Effector memory CD8-positive, alpha-beta T cell (primary cell): ENCODE measurements around the gene MTTP.

Experiments used
- ATAC-seq: fragments of 150-1000 bp; cut with Tn5 transposase; replicated peaks from 2 replicates; pipeline ENCODE4 v1.10.0; 2021; ENCODE audit warnings: mild to moderate bottlenecking, moderate library complexity
- DNase-seq, 3 experiments: peaks; one replicate each; pipeline ENCODE4 v3.0.0; 2021
- H3K27ac Mint-ChIP-seq, 2 donors: one replicate each; pipeline ENCODE4 v1.8.0; 2022; ENCODE audit warnings: mild to moderate bottlenecking in 2 of 2, mixed read lengths in 2 of 2, moderate library complexity in 2 of 2
- H3K27me3 Mint-ChIP-seq, 2 donors: one replicate each; pipeline ENCODE4 v1.8.0; 2022; ENCODE audit warnings: mixed read lengths in 2 of 2
- H3K36me3 Mint-ChIP-seq: one replicate; pipeline ENCODE4 v1.8.0; 2022; ENCODE audit warnings: mild to moderate bottlenecking, moderate library complexity, mixed read lengths; ENCODE audit not compliant: insufficient read depth
- H3K4me1 Mint-ChIP-seq, 2 donors: one replicate each; pipeline ENCODE4 v1.8.0; 2022; ENCODE audit warnings: low read depth in 2 of 2, mixed read lengths in 2 of 2
- H3K4me3 Mint-ChIP-seq, 2 donors: one replicate each; pipeline ENCODE4 v1.8.0; 2022; ENCODE audit warnings: mild to moderate bottlenecking in 2 of 2, mixed read lengths in 2 of 2, moderate library complexity in 2 of 2
- H3K9me3 Mint-ChIP-seq, 2 donors: one replicate each; pipeline ENCODE4 v1.8.0; 2022; ENCODE audit warnings: mixed read lengths in 2 of 2

MTTP gene

DNA sequence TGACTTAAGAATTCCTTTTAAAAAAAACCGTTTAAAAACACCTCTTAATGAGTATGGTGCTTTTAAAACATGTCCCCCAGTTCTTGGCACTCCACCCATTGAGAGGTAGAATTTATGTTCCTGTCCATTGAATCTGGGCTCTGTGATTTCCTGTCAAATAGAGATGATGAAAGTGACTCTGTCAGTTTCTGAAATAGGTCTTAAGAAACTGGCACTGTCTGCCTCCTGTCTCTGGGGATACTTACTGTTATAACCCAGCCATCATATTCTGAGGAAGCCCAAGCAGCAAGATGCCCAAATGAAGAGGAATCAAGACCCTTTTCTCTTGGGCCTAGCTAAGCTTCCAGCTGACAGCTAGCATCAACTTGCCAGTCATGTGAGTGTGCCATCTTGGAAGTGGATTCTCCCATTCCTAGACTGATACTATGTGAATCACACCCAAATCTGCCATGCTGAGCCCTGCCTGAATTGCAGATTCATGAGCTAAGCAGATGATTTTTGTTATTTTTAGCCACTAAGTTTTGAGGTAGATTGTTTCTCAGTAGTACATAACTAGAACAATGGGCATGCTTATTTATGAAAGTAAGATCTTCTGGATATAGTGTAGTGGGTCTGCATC lies 60.2 kb downstream of the MTTP start:
- H3K4me1 Mint-ChIP-seq: no peaks in the 10 kb centered on the region
- H3K9me3 Mint-ChIP-seq: no peaks in the 10 kb centered on the region
- H3K27ac Mint-ChIP-seq: no peak overlapping the region
- peaks cover 16 to 29% of the 10 kb centered on the region in 2 donors for H3K27me3 Mint-ChIP-seq
- DNase-seq (no peak), ATAC-seq (no peak)
- H3K4me3 Mint-ChIP-seq: no peak overlapping the region
- H3K36me3 Mint-ChIP-seq: no peaks in the 10 kb centered on the region

DNA sequence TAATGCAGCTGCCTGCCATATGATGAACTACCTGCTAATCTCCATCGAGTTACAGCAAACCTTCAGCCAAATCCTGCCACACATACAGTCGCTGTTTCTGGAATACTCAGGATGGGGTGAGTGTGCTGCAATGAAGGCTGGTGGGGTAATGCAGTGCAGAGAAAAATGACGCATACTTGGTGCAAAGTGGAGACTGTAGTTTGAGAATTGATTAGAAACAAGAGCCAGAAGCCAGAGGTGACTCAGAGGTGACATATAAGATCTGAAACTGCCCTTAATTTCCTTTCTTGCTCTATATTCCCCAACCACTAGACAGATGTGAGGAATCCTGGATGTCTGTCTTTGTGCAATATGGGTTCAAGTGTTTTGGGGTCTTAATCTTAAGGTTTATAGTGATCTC lies 61.0 kb downstream of the MTTP start:
- Mint-ChIP-seq H3K9me3 (no peaks in the 10 kb centered on the region), H3K27ac (no peak overlapping the region), H3K27me3 (peaks cover 20 to 24% of the 10 kb centered on the region in 2 donors), H3K4me3 (no peak overlapping the region), H3K36me3 (no peaks in the 10 kb centered on the region), H3K4me1 (no peaks in the 10 kb centered on the region)
- DNase-seq (no peak), ATAC-seq (no peak)

DNA sequence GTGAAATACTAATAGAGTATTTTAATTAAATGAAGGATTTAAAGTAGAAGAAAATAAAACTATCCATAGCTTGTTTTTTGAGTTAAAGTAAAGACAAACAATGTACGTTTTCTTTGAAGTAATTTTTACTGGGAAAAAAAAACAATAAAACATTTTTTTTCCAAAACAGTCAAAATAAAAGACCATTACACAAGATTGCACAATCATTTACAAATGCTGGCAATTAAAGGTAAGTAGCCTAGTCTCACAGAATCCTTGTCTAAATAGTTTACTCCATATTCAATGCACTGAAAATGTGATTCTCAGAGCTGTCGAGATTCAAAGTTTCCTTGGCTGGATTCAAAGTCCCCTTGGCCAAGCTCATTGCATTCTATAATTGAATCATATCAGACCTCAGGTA lies 61.8 kb downstream of the MTTP start:
- DNase-seq (no peak), ATAC-seq (no peak)
- Mint-ChIP-seq H3K4me1 (no peaks in the 10 kb centered on the region), H3K36me3 (no peaks in the 10 kb centered on the region), H3K27me3 (peaks cover 21 to 26% of the 10 kb centered on the region in 2 donors), H3K27ac (no peak overlapping the region), H3K9me3 (no peaks in the 10 kb centered on the region), H3K4me3 (no peak overlapping the region)

DNA sequence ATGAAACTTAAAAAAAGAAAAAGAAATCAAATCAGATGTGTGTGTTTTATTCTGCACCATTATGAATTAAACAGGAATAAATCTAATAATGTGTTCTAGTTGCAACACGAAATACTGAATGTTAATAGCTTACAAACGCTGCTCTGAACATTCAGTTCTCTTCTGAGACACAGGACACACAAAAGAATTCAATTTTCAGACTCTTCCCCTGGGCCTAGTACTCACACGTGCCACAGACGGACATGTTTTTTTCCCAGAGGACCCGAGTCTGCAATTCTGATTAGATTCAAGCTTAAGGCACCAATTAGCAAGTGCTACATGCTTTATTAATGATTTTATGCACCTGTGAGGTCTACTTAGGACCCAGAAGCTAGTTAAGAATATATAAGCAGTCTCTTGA lies 62.5 kb downstream of the MTTP start:
- DNase-seq: no peak
- H3K27ac Mint-ChIP-seq: no peak overlapping the region
- peaks cover 18 to 26% of the 10 kb centered on the region in 2 donors for H3K27me3 Mint-ChIP-seq
- H3K4me3 Mint-ChIP-seq: no peak overlapping the region
- no peaks in the 10 kb centered on the region for H3K9me3 Mint-ChIP-seq
- no peaks in the 10 kb centered on the region for H3K4me1 Mint-ChIP-seq
- H3K36me3 Mint-ChIP-seq: no peaks in the 10 kb centered on the region
- no peak for ATAC-seq

DNA sequence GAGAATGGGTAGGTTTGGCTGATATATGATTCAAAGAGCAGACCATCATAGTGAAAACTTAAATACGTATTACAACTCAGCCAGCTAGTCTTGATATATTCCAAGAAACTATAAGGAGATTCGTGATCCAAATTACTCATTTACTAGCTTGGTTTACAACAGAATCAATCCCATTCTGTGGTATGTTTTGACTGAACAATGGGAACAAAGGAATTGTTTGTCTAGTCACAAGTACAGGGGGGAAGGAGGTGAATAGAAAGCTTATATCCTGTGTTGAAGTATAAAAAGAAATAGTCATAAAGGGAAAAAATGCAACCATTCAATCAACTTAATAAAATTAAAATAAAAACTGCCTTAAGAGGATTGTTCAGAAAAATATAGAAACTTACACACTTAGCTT lies 66.1 kb downstream of the MTTP start:
- DNase-seq: no peak
- Mint-ChIP-seq H3K36me3 (no peaks in the 10 kb centered on the region), H3K27me3 (peaks cover 6 to 20% of the 10 kb centered on the region in 2 donors), H3K4me1 (no peaks in the 10 kb centered on the region), H3K9me3 (no peaks in the 10 kb centered on the region), H3K4me3 (no peak overlapping the region), H3K27ac (no peak overlapping the region)
- no peak for ATAC-seq

DNA sequence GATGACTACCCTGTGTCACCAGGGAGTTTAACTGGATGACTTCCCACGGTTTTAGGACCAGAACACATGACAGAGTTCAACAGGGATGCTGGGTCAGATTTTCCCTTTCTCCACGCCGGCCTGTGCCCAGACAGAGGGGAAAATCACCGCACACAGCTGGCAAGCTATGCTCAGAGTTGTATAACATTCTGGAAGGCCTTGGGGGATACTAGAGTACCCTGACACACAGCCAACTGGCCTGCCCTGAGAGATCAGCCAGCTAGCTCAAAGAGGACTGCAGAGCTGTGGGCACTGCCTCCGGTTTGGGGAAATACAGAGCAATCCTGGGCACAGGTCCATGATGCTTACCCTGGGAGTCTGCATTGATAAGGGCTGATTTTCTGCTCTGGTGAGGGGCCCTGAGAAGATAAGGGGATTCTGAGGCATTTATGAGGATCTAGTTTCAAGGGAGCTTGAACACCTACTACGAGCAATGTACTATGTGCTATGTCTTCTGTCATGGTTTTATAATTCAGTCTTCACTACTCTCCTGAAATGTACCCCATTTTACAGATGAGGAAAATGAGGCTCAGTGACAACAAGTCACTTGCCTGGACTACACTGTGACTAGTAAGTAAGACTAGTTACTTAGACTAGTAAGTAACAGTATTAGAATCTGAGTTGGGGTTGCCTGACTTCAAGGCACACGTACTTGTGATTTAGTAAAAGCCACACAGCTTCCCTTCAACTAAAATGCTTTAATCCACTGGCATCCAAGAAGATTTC lies 68.3 kb downstream of the MTTP start:
- Mint-ChIP-seq H3K9me3 (no peaks in the 10 kb centered on the region), H3K36me3 (no peaks in the 10 kb centered on the region), H3K4me1 (no peaks in the 10 kb centered on the region), H3K4me3 (no peak overlapping the region), H3K27ac (no peak overlapping the region), H3K27me3 (peaks cover 6 to 20% of the 10 kb centered on the region in 2 donors)
- ATAC-seq (no peak), DNase-seq (no peak)

DNA sequence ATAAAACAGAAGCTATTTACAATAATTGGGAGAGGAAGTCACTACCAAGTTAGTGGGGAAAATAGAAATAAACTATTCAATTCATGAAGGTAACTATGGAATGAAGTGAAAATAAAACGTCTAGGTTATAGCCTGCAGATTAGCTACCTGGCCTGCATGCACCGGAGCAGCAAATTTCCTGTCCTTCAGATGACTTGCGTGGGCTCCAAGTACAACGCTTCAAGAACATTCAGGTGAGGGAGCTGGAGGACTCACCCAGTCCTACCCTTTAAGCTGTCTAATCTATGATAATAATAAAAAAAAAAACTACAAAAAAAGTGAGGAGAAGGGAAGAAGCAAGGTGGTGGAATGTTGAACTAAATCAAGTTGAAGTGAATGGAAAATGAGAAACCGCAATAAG lies 69.8 kb downstream of the MTTP start:
- no peak for DNase-seq
- no peak for ATAC-seq
- no peaks in the 10 kb centered on the region for H3K36me3 Mint-ChIP-seq
- H3K9me3 Mint-ChIP-seq: no peaks in the 10 kb centered on the region
- no peak overlapping the region for H3K27ac Mint-ChIP-seq
- no peak overlapping the region for H3K4me3 Mint-ChIP-seq
- H3K4me1 Mint-ChIP-seq: peaks cover 0 to 1% of the 10 kb centered on the region in 2 donors
- peaks cover 7 to 24% of the 10 kb centered on the region in 2 donors for H3K27me3 Mint-ChIP-seq

DNA sequence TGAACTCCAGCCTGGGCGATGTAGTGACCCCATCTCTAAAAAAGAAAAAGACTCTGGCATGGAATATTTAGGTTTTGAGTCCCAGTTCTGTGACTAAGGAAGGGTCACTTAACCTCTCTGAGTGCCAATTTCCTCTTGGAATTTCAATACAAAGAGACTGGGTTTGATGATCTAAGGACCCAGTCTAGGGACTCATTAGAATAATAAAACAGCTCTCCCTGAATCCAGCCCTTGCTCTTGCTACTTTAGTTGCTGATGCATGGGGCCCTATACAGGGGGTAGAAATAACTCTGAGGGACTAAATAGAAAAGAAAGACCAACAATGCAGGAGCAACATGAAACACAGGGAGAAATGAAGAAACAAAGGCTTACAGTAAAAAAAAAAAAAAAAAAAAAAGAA lies 70.4 kb downstream of the MTTP start:
- Mint-ChIP-seq H3K36me3 (no peaks in the 10 kb centered on the region), H3K4me3 (no peak overlapping the region), H3K27me3 (peaks cover 11 to 30% of the 10 kb centered on the region in 2 donors), H3K4me1 (peaks cover 0 to 1% of the 10 kb centered on the region in 2 donors), H3K9me3 (no peaks in the 10 kb centered on the region), H3K27ac (no peak overlapping the region)
- ATAC-seq (no peak), DNase-seq (no peak)

DNA sequence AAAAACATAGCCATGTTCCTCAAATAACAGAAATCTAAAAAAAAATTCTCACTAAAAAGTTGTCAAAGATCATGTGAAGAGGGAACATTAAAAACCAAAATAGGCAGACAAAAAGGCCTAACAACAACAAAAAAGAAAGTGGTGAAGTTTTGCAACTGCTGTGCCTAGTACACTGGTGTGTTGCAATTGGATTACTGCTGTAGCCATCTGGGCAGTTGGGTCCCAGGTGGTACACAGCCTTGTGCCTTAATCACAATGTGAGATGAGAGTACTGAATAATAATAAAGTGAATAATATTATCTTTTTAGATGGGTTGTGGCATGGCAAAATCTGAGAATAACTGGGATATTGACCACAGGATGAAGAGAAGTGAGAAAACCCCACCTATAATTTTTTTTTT lies 71.0 kb downstream of the MTTP start:
- no peak overlapping the region for H3K27ac Mint-ChIP-seq
- no peaks in the 10 kb centered on the region for H3K36me3 Mint-ChIP-seq
- H3K4me3 Mint-ChIP-seq: no peak overlapping the region
- H3K9me3 Mint-ChIP-seq: no peaks in the 10 kb centered on the region
- peaks cover 8 to 26% of the 10 kb centered on the region in 2 donors for H3K27me3 Mint-ChIP-seq
- ATAC-seq: no peak
- DNase-seq: no peak
- H3K4me1 Mint-ChIP-seq: peaks cover 0 to 1% of the 10 kb centered on the region in 2 donors

DNA sequence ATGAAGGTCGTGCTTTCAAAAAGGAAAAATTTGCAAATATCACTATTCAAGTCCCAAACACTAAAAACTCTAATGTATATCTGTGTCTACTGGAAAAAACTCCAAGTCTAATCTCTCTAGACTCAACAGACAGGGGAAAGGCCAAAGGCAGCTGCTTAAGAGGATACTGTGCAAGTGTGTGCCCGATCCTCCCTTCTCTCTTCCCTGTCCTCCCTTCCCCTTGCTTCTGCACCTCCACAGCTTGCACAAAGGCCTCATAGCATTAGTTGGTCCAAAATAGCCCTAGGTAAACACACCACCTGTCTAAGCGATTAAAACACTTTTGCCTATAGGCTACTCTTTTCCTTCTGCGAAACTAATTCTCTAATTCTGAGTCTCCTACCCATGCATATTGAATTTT lies 72.4 kb downstream of the MTTP start:
- Mint-ChIP-seq H3K27ac (no peak overlapping the region), H3K4me3 (no peak overlapping the region), H3K36me3 (no peaks in the 10 kb centered on the region), H3K4me1 (peaks cover 0 to 1% of the 10 kb centered on the region in 2 donors), H3K27me3 (peaks cover 5 to 28% of the 10 kb centered on the region in 2 donors), H3K9me3 (no peaks in the 10 kb centered on the region)
- DNase-seq (no peak), ATAC-seq (no peak)

DNA sequence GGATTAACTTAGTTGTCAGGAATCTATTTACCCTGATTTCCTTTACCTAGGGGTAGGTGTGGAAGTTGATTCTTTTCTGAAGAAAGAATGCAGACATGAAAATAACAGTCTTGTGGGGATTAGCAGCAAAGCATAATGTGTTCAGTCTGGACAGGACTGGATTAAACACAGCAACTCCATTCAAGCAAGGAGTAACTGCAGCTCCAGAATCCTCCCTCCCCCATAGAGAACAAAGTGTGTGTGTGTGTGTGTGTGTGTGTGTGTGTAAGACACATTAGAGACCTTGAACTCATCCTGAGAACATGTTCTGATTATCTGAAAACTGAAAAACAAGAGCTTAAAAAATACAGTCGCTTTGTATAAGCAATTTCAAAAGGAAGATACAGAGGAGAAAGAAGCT lies 73.7 kb downstream of the MTTP start:
- no peak for DNase-seq

DNA sequence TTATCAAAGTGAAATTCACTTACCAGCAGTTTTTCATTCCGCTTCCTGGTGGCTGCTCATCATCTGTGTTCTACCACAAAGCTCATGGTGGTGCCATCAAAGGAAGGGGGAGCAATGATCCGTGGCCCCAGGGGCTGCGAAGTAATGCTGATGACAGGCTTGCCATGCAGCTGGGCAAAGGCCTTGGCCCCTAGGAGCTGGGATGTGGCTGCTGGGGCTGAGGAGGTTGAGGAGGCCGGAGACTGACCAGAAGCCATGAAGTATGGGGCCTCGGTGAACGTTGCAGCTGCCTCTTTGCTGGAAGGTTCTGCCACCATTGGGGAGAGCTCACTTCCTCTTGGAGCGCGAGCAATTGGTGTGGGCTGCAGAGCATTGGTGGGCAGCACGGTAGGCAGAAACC lies 74.6 kb downstream of the MTTP start:
- Mint-ChIP-seq H3K27me3 (peaks cover 5 to 30% of the 10 kb centered on the region in 2 donors), H3K9me3 (no peaks in the 10 kb centered on the region)

More for the DNA sequence above, 73.7 kb downstream of the MTTP start:
- peaks cover 0 to 1% of the 10 kb centered on the region in 2 donors for H3K4me1 Mint-ChIP-seq
- H3K9me3 Mint-ChIP-seq: no peaks in the 10 kb centered on the region
- H3K36me3 Mint-ChIP-seq: no peaks in the 10 kb centered on the region
- H3K27me3 Mint-ChIP-seq: peaks cover 5 to 21% of the 10 kb centered on the region in 2 donors
- H3K27ac Mint-ChIP-seq: no peak overlapping the region
- no peak overlapping the region for H3K4me3 Mint-ChIP-seq
- no peak for ATAC-seq

DNA sequence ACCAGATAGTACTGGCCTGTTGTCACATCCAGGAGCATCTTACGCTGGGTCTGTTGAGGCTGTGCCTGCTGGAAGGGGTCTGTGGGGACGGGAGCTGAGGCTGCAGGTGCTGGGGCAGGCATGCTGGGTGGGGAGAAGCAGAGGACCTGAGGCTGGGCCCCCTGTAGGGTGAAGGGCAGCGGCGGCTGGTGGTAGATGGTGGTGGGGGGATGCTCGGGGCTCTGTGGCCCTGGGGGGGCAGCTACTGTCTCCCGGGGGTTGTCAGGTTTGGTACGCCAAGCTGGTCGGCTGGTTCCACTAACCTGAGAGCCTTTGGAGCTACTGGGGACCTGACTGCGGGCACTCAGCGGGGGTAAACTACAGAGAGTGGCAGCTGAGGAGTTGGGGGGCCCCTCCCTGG lies 75.2 kb downstream of the MTTP start:
- Mint-ChIP-seq H3K27me3 (peaks cover 5 to 30% of the 10 kb centered on the region in 2 donors), H3K27ac (no peak overlapping the region), H3K9me3 (no peaks in the 10 kb centered on the region), H3K36me3 (no peaks in the 10 kb centered on the region), H3K4me1 (peaks cover 0 to 1% of the 10 kb centered on the region in 2 donors), H3K4me3 (no peak overlapping the region)
- DNase-seq (no peak), ATAC-seq (no peak)

More for the DNA sequence above, 74.6 kb downstream of the MTTP start:
- Mint-ChIP-seq H3K4me1 (peaks cover 0 to 1% of the 10 kb centered on the region in 2 donors), H3K27ac (no peak overlapping the region), H3K36me3 (no peaks in the 10 kb centered on the region), H3K4me3 (no peak overlapping the region)
- ATAC-seq (no peak), DNase-seq (no peak)
